ENCODE measurements around the gene ZNF579.

GRCh38 chr19:55601084-55601483, 20.4 kb upstream of the ZNF579 start:
- TF ChIP-seq CTCF (optimal IDR thresholded peaks at IDR 0.05 in 1 of 3, IDR thresholded peaks at IDR 0.05 in 1 of 3, conservative IDR thresholded peaks at IDR 0.05 in 1 of 3; ENCODE audit: extremely low read depth in 1 of 3, insufficient read depth in 2 of 3, low read length in 3 of 3) (no peak), EZH2 (IDR thresholded peaks at IDR 0.05; ENCODE audit: low read length) (no peak)
